Natural killer cell (primary cell): ENCODE measurements around the gene NUDC. TPM values are rescaled to one million over a fixed set of nuclear protein-coding genes. Genes with fewer than 3 reads are reported as not detected.

Experiments
- ATAC-seq, 3 donors: fragments of 150-1000 bp in 2 of 3; fragments of 200-7000 bp in 1 of 3; cut with Tn5 transposase; 1 replicate in 1 of 3; 2 replicates in 2 of 3; pipeline ENCODE4 v1.10.0; 2021; ENCODE audit warnings: mild to moderate bottlenecking in 2 of 3, moderate library complexity in 2 of 3
- DNase-seq, 2 donors: peaks; one replicate each; pipeline versions ENCODE4 v3.0.0 to v3.0.0-alpha.2; 2013 to 2021; ENCODE audit warnings: mixed read lengths in 1 of 2
- H3K27ac ChIP-seq: one replicate; pipeline ENCODE4 v1.5.1; 2013; ENCODE audit warnings: mild to moderate bottlenecking, low read length
- H3K27me3 ChIP-seq: one replicate; pipeline ENCODE4 v1.6.1; 2013; ENCODE audit warnings: low read length; ENCODE audit not compliant: control insufficient read depth, insufficient read depth
- H3K36me3 ChIP-seq: one replicate; pipeline ENCODE4 v1.6.1; 2013; ENCODE audit warnings: low read length; ENCODE audit not compliant: control insufficient read depth, insufficient read depth
- H3K4me1 ChIP-seq: one replicate; pipeline ENCODE4 v1.6.1; 2013; ENCODE audit warnings: low read length; ENCODE audit not compliant: control insufficient read depth, insufficient read depth
- H3K4me3 ChIP-seq: one replicate; pipeline ENCODE4 v1.5.1; 2013; ENCODE audit warnings: low read length
- H3K9me3 ChIP-seq: one replicate; pipeline ENCODE4 v1.6.1; 2013; ENCODE audit warnings: low read length; ENCODE audit not compliant: control insufficient read depth, insufficient read depth
- H3K27ac Mint-ChIP-seq, 2 donors: one replicate each; pipeline ENCODE4 v1.8.0; 2022; ENCODE audit warnings: mild to moderate bottlenecking in 2 of 2, mixed read lengths in 2 of 2, moderate library complexity in 1 of 2
- H3K27me3 Mint-ChIP-seq, 2 donors: one replicate each; pipeline ENCODE4 v1.8.0; 2022; ENCODE audit warnings: low read depth in 2 of 2, mixed read lengths in 2 of 2
- H3K36me3 Mint-ChIP-seq: one replicate; pipeline ENCODE4 v1.8.0; 2022; ENCODE audit warnings: mixed read lengths
- H3K4me1 Mint-ChIP-seq, 2 donors: one replicate each; pipeline ENCODE4 v1.8.0; 2022; ENCODE audit warnings: mixed read lengths in 2 of 2
- H3K4me3 Mint-ChIP-seq: one replicate; pipeline ENCODE4 v1.8.0; 2022; ENCODE audit warnings: mild to moderate bottlenecking, moderate library complexity, mixed read lengths
- H3K9me3 Mint-ChIP-seq, 2 donors: one replicate each; pipeline ENCODE4 v1.8.0; 2022; ENCODE audit warnings: mixed read lengths in 2 of 2
- CTCF ChIP-seq: fragments of 200-600 bp; IDR thresholded peaks from one replicate; pipeline ENCODE4 v1.8.0; 2022; ENCODE audit warnings: antibody characterized with exemption
- WGBS: methylation state at CpG from one replicate; pipeline ENCODE4 v1.1.7; 2013; ENCODE audit warnings: missing lambda C conversion rate; ENCODE audit not compliant: insufficient coverage; 5-methylcytosine and 5-hydroxymethylcytosine counted together
- intact Hi-C: fragments of 100-400 bp; cut with micrococcal nuclease; formaldehyde crosslinking; loops from one replicate; pipeline ENCODE4 v1.14.2; 2022
- total RNA-seq, 4 donors: library from RNA; stranded (reverse); fragments of 120-200 nt in 1 of 4; gene quantifications; one replicate each; pipeline versions ENCODE4 v1.2.3 to v1.2.4, GENCODE V29; 2013 to 2022

NUDC gene
- total RNA-seq, 3 donors from 2014 or later (not counting 1 experiment from before 2014, with no cell fraction given), result 43.6 to 46.6 (median 43.7) TPM

GRCh38 chr1:26965213-26965612 is 43.7 kb downstream of the NUDC start:
- WGBS, result 94% methylated on average over 6 of the region's 6 CpGs
- ATAC-seq (no peak), DNase-seq (no peak)
- Histone ChIP-seq H3K4me1 (peaks cover 3% of the 10 kb centered on the region), H3K9me3 (no peaks in the 10 kb centered on the region), H3K36me3 (no peaks in the 10 kb centered on the region), H3K27ac (no peak overlapping the region), H3K4me3 (no peak overlapping the region), H3K27me3 (peaks cover 7% of the 10 kb centered on the region)
- Mint-ChIP-seq H3K27ac (no peak overlapping the region), H3K36me3 (no peaks in the 10 kb centered on the region), H3K4me3 (no peak overlapping the region), H3K4me1 (peaks cover 6% of the 10 kb centered on the region in 2 donors), H3K9me3 (no peaks in the 10 kb centered on the region), H3K27me3 (peaks cover 27 to 45% of the 10 kb centered on the region in 2 donors)
- TF ChIP-seq CTCF, result no peak
- intact Hi-C loops, result no loop called here

- Histone ChIP-seq H3K36me3 (no peaks in the 10 kb centered on the region), H3K4me3 (no peak overlapping the region), H3K4me1 (no peaks in the 10 kb centered on the region), H3K27ac (no peak overlapping the region), H3K9me3 (no peaks in the 10 kb centered on the region), H3K27me3 (peaks cover 3% of the 10 kb centered on the region)
- no peak overlapping the region for H3K4me3 Mint-ChIP-seq
- WGBS, result 95% methylated on average over 7 of the region's 9 CpGs
- H3K36me3 Mint-ChIP-seq, result no peaks in the 10 kb centered on the region
- peaks cover 24 to 45% of the 10 kb centered on the region in 2 donors for H3K27me3 Mint-ChIP-seq
- ATAC-seq (no peak), DNase-seq (no peak)
- TF ChIP-seq CTCF, result no peak
- intact Hi-C loops, result no loop called here
- H3K9me3 Mint-ChIP-seq, result no peaks in the 10 kb centered on the region
- peaks cover 3% of the 10 kb centered on the region in 2 donors for H3K4me1 Mint-ChIP-seq
- H3K27ac Mint-ChIP-seq, result no peak overlapping the region
Observed at GRCh38 chr1:26965628-26966027, 44.1 kb downstream of the NUDC start.

GRCh38 chr1:26970810-26971209 is 49.3 kb downstream of the NUDC start:
- DNase-seq, result no peak
- no peak overlapping the region for H3K4me3 ChIP-seq
- H3K27ac ChIP-seq, result no peak overlapping the region
- 89% methylated on average over 7 of the region's 7 CpGs for WGBS
- Mint-ChIP-seq H3K36me3 (no peaks in the 10 kb centered on the region), H3K4me1 (peaks cover 0 to 9% of the 10 kb centered on the region in 2 donors), H3K4me3 (no peak overlapping the region), H3K27me3 (peaks cover 0 to 16% of the 10 kb centered on the region in 2 donors), H3K9me3 (no peaks in the 10 kb centered on the region), H3K27ac (no peak overlapping the region)
- H3K4me1 ChIP-seq, result no peaks in the 10 kb centered on the region
- intact Hi-C loops, result no loop called here
- TF ChIP-seq CTCF, result no peak
- no peaks in the 10 kb centered on the region for H3K9me3 ChIP-seq
- H3K27me3 ChIP-seq, result no peaks in the 10 kb centered on the region
- no peaks in the 10 kb centered on the region for H3K36me3 ChIP-seq
- no peak for ATAC-seq

- Mint-ChIP-seq H3K4me1 (peaks cover 0 to 9% of the 10 kb centered on the region in 2 donors), H3K27me3 (peaks cover 0 to 11% of the 10 kb centered on the region in 2 donors), H3K4me3 (no peak overlapping the region), H3K36me3 (no peaks in the 10 kb centered on the region), H3K9me3 (no peaks in the 10 kb centered on the region), H3K27ac (no peak overlapping the region)
- intact Hi-C loops, result no loop called here
- Histone ChIP-seq H3K4me3 (no peak overlapping the region), H3K36me3 (no peaks in the 10 kb centered on the region), H3K27ac (no peak overlapping the region), H3K4me1 (no peaks in the 10 kb centered on the region), H3K9me3 (no peaks in the 10 kb centered on the region), H3K27me3 (no peaks in the 10 kb centered on the region)
- TF ChIP-seq CTCF, result no peak
- DNase-seq, result no peak
- no peak for ATAC-seq
- WGBS, result 66% methylated on average over 2 of the region's 3 CpGs
Observed at GRCh38 chr1:26971590-26971989, 50.0 kb downstream of the NUDC start.
